Natural killer cell (primary cell): ENCODE measurements around the gene CBS. TPM values are rescaled to one million over a fixed set of nuclear protein-coding genes. Genes with fewer than 3 reads are reported as not detected.
"Not testable (repeated sequence)": the region's sequence is repeated elsewhere in the genome, so short reads cannot be mapped to it uniquely, and the experiment has no call there.

Experiments
- ATAC-seq, 3 donors: fragments of 150-1000 bp in 2 of 3; fragments of 200-7000 bp in 1 of 3; cut with Tn5 transposase; 1 replicate in 1 of 3; 2 replicates in 2 of 3; pipeline ENCODE4 v1.10.0; 2021; ENCODE audit warnings: mild to moderate bottlenecking in 2 of 3, moderate library complexity in 2 of 3
- DNase-seq, 2 donors: peaks; one replicate each; pipeline versions ENCODE4 v3.0.0 to v3.0.0-alpha.2; 2013 to 2021; ENCODE audit warnings: mixed read lengths in 1 of 2
- H3K27ac ChIP-seq: one replicate; pipeline ENCODE4 v1.5.1; 2013; ENCODE audit warnings: mild to moderate bottlenecking, low read length
- H3K27me3 ChIP-seq: one replicate; pipeline ENCODE4 v1.6.1; 2013; ENCODE audit warnings: low read length; ENCODE audit not compliant: control insufficient read depth, insufficient read depth
- H3K36me3 ChIP-seq: one replicate; pipeline ENCODE4 v1.6.1; 2013; ENCODE audit warnings: low read length; ENCODE audit not compliant: control insufficient read depth, insufficient read depth
- H3K4me1 ChIP-seq: one replicate; pipeline ENCODE4 v1.6.1; 2013; ENCODE audit warnings: low read length; ENCODE audit not compliant: control insufficient read depth, insufficient read depth
- H3K4me3 ChIP-seq: one replicate; pipeline ENCODE4 v1.5.1; 2013; ENCODE audit warnings: low read length
- H3K9me3 ChIP-seq: one replicate; pipeline ENCODE4 v1.6.1; 2013; ENCODE audit warnings: low read length; ENCODE audit not compliant: control insufficient read depth, insufficient read depth
- H3K27ac Mint-ChIP-seq, 2 donors: one replicate each; pipeline ENCODE4 v1.8.0; 2022; ENCODE audit warnings: mild to moderate bottlenecking in 2 of 2, mixed read lengths in 2 of 2, moderate library complexity in 1 of 2
- H3K27me3 Mint-ChIP-seq, 2 donors: one replicate each; pipeline ENCODE4 v1.8.0; 2022; ENCODE audit warnings: low read depth in 2 of 2, mixed read lengths in 2 of 2
- H3K36me3 Mint-ChIP-seq: one replicate; pipeline ENCODE4 v1.8.0; 2022; ENCODE audit warnings: mixed read lengths
- H3K4me1 Mint-ChIP-seq, 2 donors: one replicate each; pipeline ENCODE4 v1.8.0; 2022; ENCODE audit warnings: mixed read lengths in 2 of 2
- H3K4me3 Mint-ChIP-seq: one replicate; pipeline ENCODE4 v1.8.0; 2022; ENCODE audit warnings: mild to moderate bottlenecking, moderate library complexity, mixed read lengths
- H3K9me3 Mint-ChIP-seq, 2 donors: one replicate each; pipeline ENCODE4 v1.8.0; 2022; ENCODE audit warnings: mixed read lengths in 2 of 2
- CTCF ChIP-seq: fragments of 200-600 bp; IDR thresholded peaks from one replicate; pipeline ENCODE4 v1.8.0; 2022; ENCODE audit warnings: antibody characterized with exemption
- whole genome bisulfite sequencing: methylation state at CpG from one replicate; pipeline ENCODE4 v1.1.7; 2013; ENCODE audit warnings: missing lambda C conversion rate; ENCODE audit not compliant: insufficient coverage; 5-methylcytosine and 5-hydroxymethylcytosine counted together
- intact Hi-C: fragments of 100-400 bp; cut with micrococcal nuclease; formaldehyde crosslinking; loops from one replicate; pipeline ENCODE4 v1.14.2; 2022
- total RNA-seq, 4 donors: library from RNA; stranded (reverse); fragments of 120-200 nt in 1 of 4; gene quantifications; one replicate each; pipeline versions ENCODE4 v1.2.3 to v1.2.4, GENCODE V29; 2013 to 2022

Gene CBS
- total RNA-seq, 3 donors from 2014 or later (not counting 1 experiment from before 2014, with no cell fraction given) = 0.58 to 0.84 TPM; not detected in 1

- no peak for ATAC-seq
- no peak overlapping the region for H3K27ac Mint-ChIP-seq
- H3K27me3 Mint-ChIP-seq = no peaks in the 10 kb centered on the region
- no peak for TF ChIP-seq CTCF
- peaks cover 12% of the 10 kb centered on the region for H3K36me3 Mint-ChIP-seq
- no peak overlapping the region for H3K4me3 Mint-ChIP-seq
- intact Hi-C loops = no loop called here
- Histone ChIP-seq H3K27me3 (no peaks in the 10 kb centered on the region), H3K9me3 (no peaks in the 10 kb centered on the region), H3K4me3 (no peak overlapping the region), H3K36me3 (peaks cover 33% of the 10 kb centered on the region), H3K27ac (no peak overlapping the region), H3K4me1 (peaks cover 4% of the 10 kb centered on the region)
- H3K4me1 Mint-ChIP-seq = peaks cover 0 to 6% of the 10 kb centered on the region in 2 donors
- 81% methylated on average over 12 of the region's 13 CpGs for WGBS
- H3K9me3 Mint-ChIP-seq = no peaks in the 10 kb centered on the region
- no peak for DNase-seq
Measured at GRCh38 chr21:43015906-43016540, 59.6 kb downstream of the CBS start.

GRCh38 chr21:43012596-43012995, 63.0 kb downstream of the CBS start:
- Histone ChIP-seq H3K9me3 (no peaks in the 10 kb centered on the region), H3K4me1 (peaks cover 4% of the 10 kb centered on the region), H3K4me3 (no peak overlapping the region), H3K27ac (no peak overlapping the region), H3K27me3 (no peaks in the 10 kb centered on the region), H3K36me3 (peaks cover 31% of the 10 kb centered on the region)
- peaks cover 0 to 6% of the 10 kb centered on the region in 2 donors for H3K4me1 Mint-ChIP-seq
- WGBS = 97% methylated on average over 6 of the region's 6 CpGs
- no peak overlapping the region for H3K27ac Mint-ChIP-seq
- H3K27me3 Mint-ChIP-seq = no peaks in the 10 kb centered on the region
- intact Hi-C loops = no loop called here
- ATAC-seq (no peak), DNase-seq (no peak)
- peaks cover 12% of the 10 kb centered on the region for H3K36me3 Mint-ChIP-seq
- no peaks in the 10 kb centered on the region for H3K9me3 Mint-ChIP-seq
- TF ChIP-seq CTCF = no peak
- no peak overlapping the region for H3K4me3 Mint-ChIP-seq

GRCh38 chr21:43006874-43007208, 68.8 kb downstream of the CBS start:
- no peak overlapping the region for H3K27ac ChIP-seq
- H3K9me3 ChIP-seq = no peaks in the 10 kb centered on the region
- WGBS = 95% methylated on average over 4 of the region's 4 CpGs
- no peak for DNase-seq
- intact Hi-C loops = no loop called here
- no peaks in the 10 kb centered on the region for H3K9me3 Mint-ChIP-seq
- no peak for TF ChIP-seq CTCF
- H3K4me3 Mint-ChIP-seq = no peak overlapping the region
- no peaks in the 10 kb centered on the region for H3K4me1 ChIP-seq
- no peaks in the 10 kb centered on the region for H3K27me3 Mint-ChIP-seq
- H3K27me3 ChIP-seq = no peaks in the 10 kb centered on the region
- peaks cover 33% of the 10 kb centered on the region for H3K36me3 ChIP-seq
- no peaks in the 10 kb centered on the region for H3K36me3 Mint-ChIP-seq
- H3K27ac Mint-ChIP-seq = no peak overlapping the region
- H3K4me3 ChIP-seq = no peak overlapping the region
- peaks cover 4 to 7% of the 10 kb centered on the region in 2 donors for H3K4me1 Mint-ChIP-seq
- ATAC-seq = no peak

DNA sequence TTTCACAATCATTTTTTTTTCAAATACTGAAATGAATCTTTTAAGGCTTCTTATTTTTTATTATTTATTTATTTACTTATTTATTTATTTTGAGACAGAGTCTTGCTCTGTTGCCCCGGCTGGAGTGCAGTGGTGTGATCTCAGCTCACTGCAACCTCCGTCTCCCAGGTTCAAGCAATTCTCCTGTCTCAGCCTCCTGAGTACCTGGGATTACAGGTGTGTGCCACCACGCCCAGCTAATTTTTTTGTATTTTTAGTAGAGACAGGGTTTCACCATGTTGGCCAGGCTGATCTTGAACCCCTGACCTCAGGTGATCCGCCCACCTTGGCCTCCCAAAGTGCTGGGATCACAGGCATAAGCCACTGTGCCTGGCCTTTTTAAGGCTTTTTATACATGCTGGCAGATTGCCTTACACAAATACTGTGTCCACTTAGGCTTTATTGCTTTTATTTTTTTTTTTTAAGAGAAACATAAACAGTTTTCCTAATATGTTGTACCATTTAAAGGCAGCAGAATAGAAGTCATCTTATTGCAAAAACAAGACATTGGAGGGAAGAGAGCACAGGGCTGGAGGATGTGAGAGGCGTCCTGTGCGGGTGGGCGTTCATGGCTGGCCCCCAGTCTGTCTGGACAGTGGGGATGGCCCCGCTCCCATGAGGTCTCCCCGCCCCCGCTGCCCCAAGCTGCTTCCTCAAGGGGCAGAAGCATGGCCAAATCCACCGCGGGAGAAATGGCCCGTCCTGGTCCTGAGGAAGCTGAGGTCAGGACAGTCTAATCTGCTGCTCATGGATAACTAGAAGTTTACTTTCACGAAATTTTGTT, 69.4 kb downstream of the CBS start:
- intact Hi-C loops, H3K4me1 Mint-ChIP-seq: not testable (repeated sequence)

More for the DNA sequence above, 69.4 kb downstream of the CBS start:
- not testable (repeated sequence) for H3K27me3 ChIP-seq, H3K9me3 Mint-ChIP-seq, DNase-seq, H3K4me3 Mint-ChIP-seq, H3K9me3 ChIP-seq, H3K27ac Mint-ChIP-seq, H3K4me3 ChIP-seq, H3K27me3 Mint-ChIP-seq, H3K27ac ChIP-seq, H3K4me1 ChIP-seq, H3K36me3 Mint-ChIP-seq, ATAC-seq
- peaks cover 29% of the 10 kb centered on the region for H3K36me3 ChIP-seq
- WGBS = 94% methylated on average over 14 of the region's 14 CpGs
